HEK293 (cell line): ENCODE data around the gene TRMT5.
A peak's percentile ranks its signal among the peaks of the same experiment; 100 is the strongest.

Source experiments
- CTCF ChIA-PET: fragments of 350-600 bp; formaldehyde crosslinking; extraction: SDS; loops from one replicate; lab custom pipeline; 2021; ENCODE audit warnings: antibody characterized with exemption; lab: Yijun Ruan, JAX
- POLR2A ChIA-PET: fragments of 300-600 bp; formaldehyde crosslinking; extraction: SDS; loops from one replicate; lab custom pipeline; 2020; ENCODE audit warnings: antibody characterized with exemption, inconsistent platforms; lab: Yijun Ruan, JAX
- H3K27ac ChIP-seq: fragments of 200-500 bp; sonication (Bioruptor generic); 2 replicates; pipeline ENCODE4 v1.5.1; 2014; ENCODE audit warnings: low read depth, low read length, control low read depth, inconsistent platforms; ENCODE audit errors: extremely low read depth
- H3K36me3 ChIP-seq, 2 experiments: fragments of 200-500 bp in 1 of 2; sonication (Bioruptor generic) in 1 of 2; 1 replicate in 1 of 2; 2 replicates in 1 of 2; pipeline ENCODE4 v1.5.1; 2014 to 2017; ENCODE audit warnings: inconsistent platforms in 2 of 2, low read length in 2 of 2; ENCODE audit not compliant: control insufficient read depth in 2 of 2, insufficient read depth in 1 of 2
- H3K4me1 ChIP-seq: fragments of 200-500 bp; sonication (Bioruptor generic); 2 replicates; pipeline ENCODE4 v1.5.1; 2014; ENCODE audit warnings: mild to moderate bottlenecking, low read length, inconsistent platforms; ENCODE audit not compliant: control insufficient read depth, insufficient read depth
- H3K4me3 ChIP-seq: 2 replicates; pipeline ENCODE4 v1.5.1; 2011; ENCODE audit warnings: low read depth, mild to moderate bottlenecking, control low read depth, low read length, moderate library complexity
- H3K9me3 ChIP-seq: fragments of 200-500 bp; sonication (Bioruptor generic); 2 replicates; pipeline ENCODE4 v1.5.1; 2014; ENCODE audit warnings: low read depth, low read length, inconsistent platforms; ENCODE audit not compliant: control insufficient read depth, insufficient read depth
- IKZF3 ChIP-seq: fragments of 450-650 bp; IDR thresholded peaks from 2 replicates; pipeline ENCODE4 v1.5.0; 2018; ENCODE audit warnings: missing biosample characterization, mild to moderate bottlenecking, missing genetic modification characterization, moderate library complexity
- KLF1 ChIP-seq: fragments of 450-650 bp; formaldehyde crosslinking; IDR thresholded peaks from 2 replicates; pipeline ENCODE4 v1.5.1; 2016; ENCODE audit warnings: missing biosample characterization, missing genetic modification characterization
- KLF16 ChIP-seq: fragments of 450-650 bp; formaldehyde crosslinking; IDR thresholded peaks from 2 replicates; pipeline ENCODE4 v1.5.1; 2017; ENCODE audit warnings: missing biosample characterization, missing genetic modification characterization
- KLF8 ChIP-seq: fragments of 450-650 bp; formaldehyde crosslinking; IDR thresholded peaks from 2 replicates; pipeline ENCODE4 v1.5.1; 2016; ENCODE audit warnings: missing biosample characterization, missing genetic modification characterization
- KLF9 ChIP-seq: fragments of 450-650 bp; formaldehyde crosslinking; IDR thresholded peaks from 2 replicates; pipeline ENCODE4 v1.5.1; 2016; ENCODE audit warnings: missing biosample characterization, missing genetic modification characterization, low read depth
- OVOL3 ChIP-seq: fragments of 450-650 bp; formaldehyde crosslinking; IDR thresholded peaks from 2 replicates; pipeline ENCODE4 v1.5.1; 2016; ENCODE audit warnings: missing biosample characterization, missing genetic modification characterization
- PBX3 ChIP-seq: sonication (generic); formaldehyde crosslinking; IDR thresholded peaks from 2 replicates; pipeline ENCODE4 v1.8.1; 2022; ENCODE audit warnings: mild to moderate bottlenecking, moderate library complexity, missing genetic modification reagents
- PRDM10 ChIP-seq: fragments of 450-650 bp; formaldehyde crosslinking; IDR thresholded peaks from 2 replicates; pipeline ENCODE4 v1.5.1; 2016; ENCODE audit warnings: missing biosample characterization, missing genetic modification characterization
- SP3 ChIP-seq: fragments of 450-650 bp; formaldehyde crosslinking; IDR thresholded peaks from 2 replicates; pipeline ENCODE4 v1.5.1; 2016; ENCODE audit warnings: missing biosample characterization, missing genetic modification characterization
- TRIM28 ChIP-seq: IDR thresholded peaks from 2 replicates; pipeline ENCODE4 v1.6.1; 2011; ENCODE audit warnings: low read length, control low read depth, borderline replicate concordance
- ZEB2 ChIP-seq: fragments of 450-650 bp; formaldehyde crosslinking; IDR thresholded peaks from 2 replicates; pipeline ENCODE4 v1.5.1; 2016; ENCODE audit warnings: missing biosample characterization, missing genetic modification characterization
- ZNF10 ChIP-seq: fragments of 450-650 bp; formaldehyde crosslinking; IDR thresholded peaks from 2 replicates; pipeline ENCODE4 v1.5.1; 2017; ENCODE audit warnings: missing biosample characterization, missing genetic modification characterization
- ZNF157 ChIP-seq: fragments of 450-650 bp; formaldehyde crosslinking; IDR thresholded peaks from 2 replicates; pipeline ENCODE4 v1.5.1; 2016; ENCODE audit warnings: missing biosample characterization, missing genetic modification characterization
- ZNF16 ChIP-seq: fragments of 450-650 bp; formaldehyde crosslinking; IDR thresholded peaks from 2 replicates; pipeline ENCODE4 v1.5.1; 2016; ENCODE audit warnings: low read depth, missing biosample characterization, missing genetic modification characterization
- ZNF449 ChIP-seq: fragments of 450-650 bp; formaldehyde crosslinking; IDR thresholded peaks from 2 replicates; pipeline ENCODE4 v1.5.1; 2017; ENCODE audit warnings: missing biosample characterization, mild to moderate bottlenecking, missing genetic modification characterization, moderate library complexity
- ZNF561 ChIP-seq: fragments of 450-650 bp; IDR thresholded peaks from 2 replicates; pipeline ENCODE4 v1.5.1; 2018; ENCODE audit warnings: missing biosample characterization, missing genetic modification characterization, borderline replicate concordance
- ZNF629 ChIP-seq: fragments of 450-650 bp; formaldehyde crosslinking; IDR thresholded peaks from 2 replicates; pipeline ENCODE4 v1.5.1; 2017; ENCODE audit warnings: missing biosample characterization, missing genetic modification characterization
- ZNF76 ChIP-seq: fragments of 450-650 bp; formaldehyde crosslinking; IDR thresholded peaks from 2 replicates; pipeline ENCODE4; 2016; ENCODE audit warnings: low read depth, missing biosample characterization, missing genetic modification characterization, borderline replicate concordance
- ZNF768 ChIP-seq: fragments of 450-650 bp; formaldehyde crosslinking; IDR thresholded peaks from 2 replicates; pipeline ENCODE4 v1.5.1; 2018; ENCODE audit warnings: missing biosample characterization, mild to moderate bottlenecking, missing genetic modification characterization
- ZNF837 ChIP-seq: fragments of 450-650 bp; formaldehyde crosslinking; IDR thresholded peaks from 2 replicates; pipeline ENCODE4 v1.5.1; 2016; ENCODE audit warnings: missing biosample characterization, missing genetic modification characterization
- ZXDB ChIP-seq: fragments of 450-650 bp; formaldehyde crosslinking; IDR thresholded peaks from 2 replicates; pipeline ENCODE4 v1.5.1; 2016; ENCODE audit warnings: missing biosample characterization, missing genetic modification characterization
- TF ChIP-seq, protein P1 (sequence below): fragments of 450-650 bp; formaldehyde crosslinking; IDR thresholded peaks from 2 replicates; pipeline ENCODE4 v1.5.1; 2016; ENCODE audit warnings: missing biosample characterization, missing genetic modification characterization
- TF ChIP-seq, protein P2 (sequence below): fragments of 450-650 bp; formaldehyde crosslinking; IDR thresholded peaks from 2 replicates; pipeline ENCODE4 v1.5.1; 2016; ENCODE audit warnings: missing biosample characterization, missing genetic modification characterization
- TF ChIP-seq, protein P3 (sequence below): fragments of 450-650 bp; formaldehyde crosslinking; IDR thresholded peaks from 2 replicates; pipeline ENCODE4 v1.5.1; 2016; ENCODE audit warnings: missing biosample characterization, missing genetic modification characterization

TRMT5 gene, protein sequence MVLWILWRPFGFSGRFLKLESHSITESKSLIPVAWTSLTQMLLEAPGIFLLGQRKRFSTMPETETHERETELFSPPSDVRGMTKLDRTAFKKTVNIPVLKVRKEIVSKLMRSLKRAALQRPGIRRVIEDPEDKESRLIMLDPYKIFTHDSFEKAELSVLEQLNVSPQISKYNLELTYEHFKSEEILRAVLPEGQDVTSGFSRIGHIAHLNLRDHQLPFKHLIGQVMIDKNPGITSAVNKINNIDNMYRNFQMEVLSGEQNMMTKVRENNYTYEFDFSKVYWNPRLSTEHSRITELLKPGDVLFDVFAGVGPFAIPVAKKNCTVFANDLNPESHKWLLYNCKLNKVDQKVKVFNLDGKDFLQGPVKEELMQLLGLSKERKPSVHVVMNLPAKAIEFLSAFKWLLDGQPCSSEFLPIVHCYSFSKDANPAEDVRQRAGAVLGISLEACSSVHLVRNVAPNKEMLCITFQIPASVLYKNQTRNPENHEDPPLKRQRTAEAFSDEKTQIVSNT

GRCh38 chr14:60980811-60981632 lies at the start of gene TRMT5, which contains the start of gene SLC38A6:
Gene TRMT5 (minus strand): TSS chr14:60981079. CDS start chr14:60980973, 106 bp downstream.
Gene SLC38A6 (plus strand): TSS chr14:60981245. CDS start chr14:60981278, 33 bp downstream.
- POLR2A ChIA-PET, result interaction anchor here (1.0 to 1.8 kb wide), 6 partner anchors 12 to 335 kb away, joined by 3 to 15 read pairs (median 5); partner anchors contain the start of genes SIX1 and SIX4
- peak within 1 kb of the TSS; percentile 81 for H3K27ac ChIP-seq
- no peaks in the 10 kb centered on the region for H3K9me3 ChIP-seq
- peak within 1 kb of the TSS; percentile 93 for H3K4me3 ChIP-seq
- H3K4me1 ChIP-seq, result peaks cover 4% of the 10 kb centered on the region; the same call in 1 of the 2 replicates
- H3K36me3 ChIP-seq, result peaks cover 3 to 50% of the 10 kb centered on the region in 2 experiments; a peak in 2 of 3 replicates
- CTCF ChIA-PET, result interaction anchor here (0.7 kb wide), 3 partner anchors 306 to 823 kb away, joined by 3 to 6 read pairs (median 3); no protein-coding TSS in a partner anchor
- TF ChIP-seq ZNF449 (tag by site-specific recombination), result peak; percentile 26; the same call in 1 of the 2 replicates
- peak; percentile 76 for TF ChIP-seq IKZF3 (tag by site-specific recombination)
- peak; percentile 84 for TF ChIP-seq SP3 (tag by site-specific recombination)
- TF ChIP-seq KLF16, result peak; percentile 92
- TF ChIP-seq, protein P1, sequence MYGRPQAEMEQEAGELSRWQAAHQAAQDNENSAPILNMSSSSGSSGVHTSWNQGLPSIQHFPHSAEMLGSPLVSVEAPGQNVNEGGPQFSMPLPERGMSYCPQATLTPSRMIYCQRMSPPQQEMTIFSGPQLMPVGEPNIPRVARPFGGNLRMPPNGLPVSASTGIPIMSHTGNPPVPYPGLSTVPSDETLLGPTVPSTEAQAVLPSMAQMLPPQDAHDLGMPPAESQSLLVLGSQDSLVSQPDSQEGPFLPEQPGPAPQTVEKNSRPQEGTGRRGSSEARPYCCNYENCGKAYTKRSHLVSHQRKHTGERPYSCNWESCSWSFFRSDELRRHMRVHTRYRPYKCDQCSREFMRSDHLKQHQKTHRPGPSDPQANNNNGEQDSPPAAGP (tag by site-specific recombination), result 0 out of 2 replicates have a peak, but pooled peaks have one; percentile 79
- no peak for TF ChIP-seq ZNF768 (tag by site-specific recombination)
- TF ChIP-seq KLF9, result peak; percentile 84
- peak; percentile 81; the same call in 1 of the 2 replicates for TF ChIP-seq PBX3
- TF ChIP-seq ZXDB (tag by site-specific recombination), result peak; percentile 93
- TF ChIP-seq ZNF157 (tag by site-specific recombination), result no peak
- no peak for TF ChIP-seq ZNF837 (tag by site-specific recombination)
- TF ChIP-seq TRIM28, result peak; percentile 93; the same call in 1 of the 2 replicates
- TF ChIP-seq, protein P2, sequence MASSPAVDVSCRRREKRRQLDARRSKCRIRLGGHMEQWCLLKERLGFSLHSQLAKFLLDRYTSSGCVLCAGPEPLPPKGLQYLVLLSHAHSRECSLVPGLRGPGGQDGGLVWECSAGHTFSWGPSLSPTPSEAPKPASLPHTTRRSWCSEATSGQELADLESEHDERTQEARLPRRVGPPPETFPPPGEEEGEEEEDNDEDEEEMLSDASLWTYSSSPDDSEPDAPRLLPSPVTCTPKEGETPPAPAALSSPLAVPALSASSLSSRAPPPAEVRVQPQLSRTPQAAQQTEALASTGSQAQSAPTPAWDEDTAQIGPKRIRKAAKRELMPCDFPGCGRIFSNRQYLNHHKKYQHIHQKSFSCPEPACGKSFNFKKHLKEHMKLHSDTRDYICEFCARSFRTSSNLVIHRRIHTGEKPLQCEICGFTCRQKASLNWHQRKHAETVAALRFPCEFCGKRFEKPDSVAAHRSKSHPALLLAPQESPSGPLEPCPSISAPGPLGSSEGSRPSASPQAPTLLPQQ (tag by site-specific recombination), result peak; percentile 66
- TF ChIP-seq KLF8 (tag by site-specific recombination), result peak; percentile 95
- TF ChIP-seq KLF1 (tag by site-specific recombination), result peak; percentile 79
- TF ChIP-seq ZNF561 (tag by site-specific recombination), result peak; percentile 63; the same call in 1 of the 2 replicates
- TF ChIP-seq, protein P3, sequence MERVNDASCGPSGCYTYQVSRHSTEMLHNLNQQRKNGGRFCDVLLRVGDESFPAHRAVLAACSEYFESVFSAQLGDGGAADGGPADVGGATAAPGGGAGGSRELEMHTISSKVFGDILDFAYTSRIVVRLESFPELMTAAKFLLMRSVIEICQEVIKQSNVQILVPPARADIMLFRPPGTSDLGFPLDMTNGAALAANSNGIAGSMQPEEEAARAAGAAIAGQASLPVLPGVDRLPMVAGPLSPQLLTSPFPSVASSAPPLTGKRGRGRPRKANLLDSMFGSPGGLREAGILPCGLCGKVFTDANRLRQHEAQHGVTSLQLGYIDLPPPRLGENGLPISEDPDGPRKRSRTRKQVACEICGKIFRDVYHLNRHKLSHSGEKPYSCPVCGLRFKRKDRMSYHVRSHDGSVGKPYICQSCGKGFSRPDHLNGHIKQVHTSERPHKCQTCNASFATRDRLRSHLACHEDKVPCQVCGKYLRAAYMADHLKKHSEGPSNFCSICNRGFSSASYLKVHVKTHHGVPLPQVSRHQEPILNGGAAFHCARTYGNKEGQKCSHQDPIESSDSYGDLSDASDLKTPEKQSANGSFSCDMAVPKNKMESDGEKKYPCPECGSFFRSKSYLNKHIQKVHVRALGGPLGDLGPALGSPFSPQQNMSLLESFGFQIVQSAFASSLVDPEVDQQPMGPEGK, result peak; percentile 53; the same call in 1 of the 2 replicates
- TF ChIP-seq ZNF76 (tag by site-specific recombination), result no peak; the same call in 1 of the 2 replicates
- peak; percentile 76 for TF ChIP-seq ZEB2 (tag by site-specific recombination)
- peak; percentile 92 for TF ChIP-seq PRDM10 (tag by site-specific recombination)
- TF ChIP-seq ZNF629, result peak; percentile 97
- no peak for TF ChIP-seq OVOL3 (tag by site-specific recombination)
- no peak for TF ChIP-seq ZNF16 (tag by site-specific recombination)
- TF ChIP-seq ZNF10 (tag by site-specific recombination), result peak; percentile 90
